GM23338 (cell line): ENCODE data around the gene SMARCD2. TPM values are rescaled to one million over a fixed set of nuclear protein-coding genes. Genes with fewer than 3 reads are reported as not detected.
A peak's percentile ranks its signal among the peaks of the same experiment; 100 is the strongest.

Experiments used
- ATAC-seq: fragments of 200-7000 bp; cut with Tn5 transposase; 3 replicates; pipeline ENCODE4 v1.9.1; 2020
- DNase-seq: peaks from one replicate; pipeline ENCODE4 v3.0.0-alpha.2; 2015; ENCODE audit warnings: low spot score
- H2AFZ ChIP-seq: fragments of 200-600 bp; sonication (generic); 2 replicates; pipeline ENCODE4 v1.8.0; 2016; ENCODE audit warnings: antibody characterized with exemption, mild to moderate bottlenecking, moderate library complexity
- H3F3A ChIP-seq: fragments of 200-600 bp; sonication (generic); replicated peaks from 2 replicates; pipeline ENCODE4 v1.8.0; 2017; ENCODE audit warnings: antibody characterized with exemption, mixed run types, low read depth
- H3K27ac ChIP-seq: fragments of 200-600 bp; sonication (generic); 2 replicates; pipeline ENCODE4 v1.6.1; 2016; ENCODE audit warnings: low read depth
- H3K27me3 ChIP-seq: fragments of 200-600 bp; sonication (generic); 2 replicates; pipeline ENCODE4 v1.8.0; 2016; ENCODE audit warnings: mild to moderate bottlenecking, mixed run types, moderate library complexity; ENCODE audit not compliant: insufficient read depth
- H3K36me3 ChIP-seq: fragments of 200-600 bp; sonication (generic); 2 replicates; pipeline ENCODE4 v1.8.0; 2016; ENCODE audit warnings: mild to moderate bottlenecking; ENCODE audit not compliant: insufficient read depth
- H3K4me1 ChIP-seq: fragments of 200-600 bp; sonication (generic); 2 replicates; pipeline ENCODE4 v1.8.0; 2016; ENCODE audit warnings: mild to moderate bottlenecking, moderate library complexity; ENCODE audit not compliant: insufficient read depth
- H3K4me2 ChIP-seq: fragments of 200-600 bp; sonication (generic); 2 replicates; pipeline ENCODE4 v1.7.1; 2017; ENCODE audit warnings: mixed run types
- H3K4me3 ChIP-seq: fragments of 200-600 bp; sonication (generic); 2 replicates; pipeline ENCODE4 v1.6.1; 2016; ENCODE audit warnings: mixed run types
- H3K79me2 ChIP-seq: fragments of 200-600 bp; sonication (generic); replicated peaks from 2 replicates; pipeline ENCODE4 v1.8.0; 2017; ENCODE audit warnings: mild to moderate bottlenecking; ENCODE audit not compliant: insufficient read depth
- H3K9me2 ChIP-seq: fragments of 200-600 bp; sonication (generic); 2 replicates; pipeline ENCODE4 v1.8.0; 2017; ENCODE audit not compliant: insufficient read depth
- H4K20me1 ChIP-seq: fragments of 200-600 bp; sonication (generic); replicated peaks from 2 replicates; pipeline ENCODE4 v1.8.0; 2017; ENCODE audit warnings: mild to moderate bottlenecking; ENCODE audit not compliant: insufficient read depth
- H3K27ac Mint-ChIP-seq: 2 replicates; pipeline ENCODE4 v1.8.0; 2020; ENCODE audit warnings: inconsistent platforms, mild to moderate bottlenecking, moderate library complexity, mixed read lengths
- H3K27me3 Mint-ChIP-seq: 3 replicates; pipeline ENCODE4 v1.8.0; 2022; ENCODE audit warnings: low read depth, mild to moderate bottlenecking, moderate library complexity, mixed read lengths, inconsistent platforms; ENCODE audit not compliant: insufficient read depth, poor library complexity
- H3K36me3 Mint-ChIP-seq: 3 replicates; pipeline ENCODE4 v1.8.0; 2021; ENCODE audit warnings: low read depth, mild to moderate bottlenecking, inconsistent platforms, moderate library complexity, mixed read lengths
- H3K4me1 Mint-ChIP-seq: 3 replicates; pipeline ENCODE4 v1.8.0; 2020; ENCODE audit warnings: mild to moderate bottlenecking, inconsistent platforms, mixed read lengths
- H3K4me3 Mint-ChIP-seq: 3 replicates; pipeline ENCODE4 v1.8.0; 2021; ENCODE audit warnings: moderate library complexity, mild to moderate bottlenecking, inconsistent platforms, mixed read lengths
- H3K9me3 Mint-ChIP-seq: 3 replicates; pipeline ENCODE4 v1.8.0; 2020; ENCODE audit warnings: moderate library complexity, mild to moderate bottlenecking, inconsistent platforms, mixed read lengths
- CREB1 ChIP-seq: fragments of 250-450 bp; sonication (Bioruptor Pico); IDR thresholded peaks from 2 replicates; pipeline ENCODE4 v1.5.0; 2020; ENCODE audit warnings: low read depth, mild to moderate bottlenecking, moderate library complexity
- CTCF ChIP-seq, 2 experiments: fragments of 200-600 bp in 1 of 2; sonication (generic) in 1 of 2; conservative IDR thresholded peaks; 2 replicates each; pipeline versions ENCODE4 v1.5.1 to v1.6.1; 2016 to 2017; ENCODE audit warnings: antibody characterized with exemption in 2 of 2, low read depth in 2 of 2, mild to moderate bottlenecking in 2 of 2, moderate library complexity in 1 of 2
- ETS1 ChIP-seq: IDR thresholded peaks from 2 replicates; pipeline ENCODE4 v1.6.1; 2016; ENCODE audit warnings: antibody characterized with exemption
- EZH2 ChIP-seq: fragments of 200-600 bp; sonication (generic); IDR thresholded peaks from one replicate; pipeline ENCODE4 v1.8.0; 2017; ENCODE audit warnings: antibody characterized with exemption, mild to moderate bottlenecking, low read depth; ENCODE audit not compliant: unreplicated experiment
- EZH2phosphoT487 ChIP-seq: fragments of 200-600 bp; sonication (generic); IDR thresholded peaks from one replicate; pipeline ENCODE4 v1.8.1; 2018; ENCODE audit warnings: antibody characterized with exemption; ENCODE audit not compliant: unreplicated experiment
- JUNB ChIP-seq: IDR thresholded peaks from one replicate; pipeline ENCODE4 v1.6.1; 2016; ENCODE audit warnings: antibody characterized with exemption; ENCODE audit not compliant: unreplicated experiment
- NANOG ChIP-seq: IDR thresholded peaks from 2 replicates; pipeline ENCODE4 v1.6.1; 2016; ENCODE audit warnings: antibody characterized with exemption, borderline replicate concordance
- POLR2AphosphoS5 ChIP-seq: IDR thresholded peaks from 2 replicates; pipeline ENCODE4 v1.6.1; 2016; ENCODE audit warnings: antibody characterized with exemption, low read depth
- REST ChIP-seq: IDR thresholded peaks from one replicate; pipeline ENCODE4 v1.6.1; 2018; ENCODE audit warnings: antibody characterized with exemption; ENCODE audit not compliant: unreplicated experiment
- STAT1 ChIP-seq: IDR thresholded peaks from one replicate; pipeline ENCODE4 v1.6.1; 2016; ENCODE audit warnings: antibody characterized with exemption; ENCODE audit not compliant: unreplicated experiment
- ZNF114 ChIP-seq: fragments of 250-450 bp; sonication (Bioruptor Pico); IDR thresholded peaks from 2 replicates; pipeline ENCODE4 v1.5.0; 2020; ENCODE audit warnings: mild to moderate bottlenecking, moderate library complexity
- ZNF331 ChIP-seq: fragments of 250-450 bp; sonication (Bioruptor Pico); IDR thresholded peaks from 2 replicates; pipeline ENCODE4 v1.5.0; 2020; ENCODE audit warnings: low read depth, mild to moderate bottlenecking, moderate library complexity
- ZNF462 ChIP-seq: fragments of 250-450 bp; sonication (Bioruptor Pico); IDR thresholded peaks from 2 replicates; pipeline ENCODE4 v1.5.0; 2020; ENCODE audit warnings: mild to moderate bottlenecking, moderate library complexity
- polyA plus RNA-seq: library from polyadenylated mRNA; unstranded; fragments of >200 nt; fragmentation: Nextera tagmentation; extraction: Ambion mirVana; gene quantifications from 2 replicates; pipeline ENCODE4 v1.2.1, GENCODE V29; 2016
- total RNA-seq: library from RNA; depleted of rRNA; stranded (reverse); fragments of >200 nt; shearing (Covaris generic); gene quantifications from 2 replicates; pipeline ENCODE4 v1.2.3, GENCODE V29; 2014

The SMARCD2 gene
- total and polyA plus RNA-seq, 2 experiments from 2014 or later, result 36.4 to 133 TPM

- peaks cover 16% of the 10 kb centered on the region; the same call in 1 of the 2 replicates for H3F3A ChIP-seq
- no peak overlapping the region for H2AFZ ChIP-seq
- Mint-ChIP-seq H3K4me3 (no peak overlapping the region), H3K9me3 (no peaks in the 10 kb centered on the region), H3K36me3 (peaks cover 67% of the 10 kb centered on the region), H3K4me1 (peaks cover 21% of the 10 kb centered on the region), H3K27me3 (peaks cover 25% of the 10 kb centered on the region), H3K27ac (peak overlapping the region; percentile 61; the same call in 1 of the 2 replicates)
- H3K79me2 ChIP-seq, result peaks cover 27% of the 10 kb centered on the region
- TF ChIP-seq REST (no peak), ZNF331 (CRISPR knock-in tag) (no peak), EZH2 (no peak), STAT1 (no peak), ETS1 (no peak), CTCF (conservative IDR thresholded peaks at IDR 0.05; ENCODE audit: low read depth in 2 of 2) (no peak), NANOG (no peak), ZNF462 (CRISPR knock-in tag) (no peak), EZH2phosphoT487 (no peak), JUNB (no peak), ZNF114 (CRISPR knock-in tag) (no peak), CREB1 (no peak), POLR2AphosphoS5 (no peak)
- ATAC-seq (no peak), DNase-seq (no peak)
- H3K27ac ChIP-seq, result no peak overlapping the region
- H3K27me3 ChIP-seq, result no peaks in the 10 kb centered on the region
- peaks cover 6% of the 10 kb centered on the region for H4K20me1 ChIP-seq
- H3K9me2 ChIP-seq, result no peaks in the 10 kb centered on the region
- no peak overlapping the region for H3K4me3 ChIP-seq
- H3K4me2 ChIP-seq, result no peak overlapping the region
- peaks cover 16% of the 10 kb centered on the region; the same call in 1 of the 2 replicates for H3K4me1 ChIP-seq
- H3K36me3 ChIP-seq, result peaks cover 24% of the 10 kb centered on the region
Observed at GRCh38 chr17:63835167-63835720, 7.2 kb downstream of the SMARCD2 start.
